ENCODE results near the gene EGR1. TPM values are rescaled to one million over a fixed set of nuclear protein-coding genes. Genes with fewer than 3 reads are reported as not detected.

EGR1 gene
- polyA plus RNA-seq, 1 of the 3 experiments (the other 2 are of a cell fraction) = 48.0 TPM

GRCh38 chr5:138444078-138444773, 21.1 kb upstream of the EGR1 start:
- H3K9ac ChIP-seq = no peak overlapping the region
- H3F3A ChIP-seq (replicated peaks; ENCODE audit: insufficient read depth) = no peaks in the 10 kb centered on the region
- no peaks in the 10 kb centered on the region for H3K36me3 ChIP-seq (replicated peaks in 1 of 2; ENCODE audit: control insufficient read depth in 1 of 2, insufficient read depth in 2 of 2, low read length in 1 of 2)
- no peaks in the 10 kb centered on the region for H4K20me1 ChIP-seq (ENCODE audit: insufficient read depth)
- no peak overlapping the region for H2AFZ ChIP-seq (ENCODE audit: low read depth)
- DNase-seq = no peak
- H3K9me2 ChIP-seq = no peaks in the 10 kb centered on the region
- 91% methylated on average over 4 of the region's 13 CpGs for WGBS (ENCODE audit: low lambda C conversion rate)
- no peak overlapping the region for H3K27ac ChIP-seq (ENCODE audit: low read depth in 2 of 2, low read length in 1 of 2)
- no peaks in the 10 kb centered on the region for H3K9me3 ChIP-seq
- CTCF ChIA-PET = interaction anchor here (1.2 to 1.4 kb wide), 2 partner anchors 60 to 91 kb away, joined by 3 to 4 read pairs; no protein-coding TSS in a partner anchor
- H3K4me2 ChIP-seq = no peak overlapping the region
- POLR2A ChIA-PET = no interaction called here
- H3K4me3 ChIP-seq (ENCODE audit: low read depth in 2 of 2, low read length in 1 of 2) = no peak overlapping the region
- peaks cover 7 to 24% of the 10 kb centered on the region in 2 experiments; a peak in 3 of 4 replicates for H3K4me1 ChIP-seq (ENCODE audit: control insufficient read depth in 1 of 2, insufficient read depth in 2 of 2, low read depth in 1 of 2, low read length in 1 of 2)
- no peaks in the 10 kb centered on the region for H3K27me3 ChIP-seq (ENCODE audit: insufficient read depth)
- H3K79me2 ChIP-seq (ENCODE audit: insufficient read depth) = no peaks in the 10 kb centered on the region; the same call in 1 of the 2 replicates
- TF ChIP-seq MEF2A (IDR thresholded peaks at IDR 0.05; ENCODE audit: borderline replicate concordance, low read depth) (no peak), MAX (IDR thresholded peaks at IDR 0.05; ENCODE audit: low read depth) (no peak), GABPA (IDR thresholded peaks at IDR 0.05; ENCODE audit: low read depth) (no peak), RAD21 (IDR thresholded peaks at IDR 0.05; ENCODE audit: low read length) (no peak), SIN3A (IDR thresholded peaks at IDR 0.05; ENCODE audit: borderline replicate concordance, low read depth, low read length) (no peak), NFIC (IDR thresholded peaks at IDR 0.05; ENCODE audit: borderline replicate concordance) (no peak), USF1 (IDR thresholded peaks at IDR 0.05; ENCODE audit: borderline replicate concordance, low read depth) (no peak), REST (IDR thresholded peaks at IDR 0.05; ENCODE audit: low read depth, low read length) (no peak), EZH2phosphoT487 (IDR thresholded peaks at IDR 0.05; ENCODE audit: borderline replicate concordance, low read depth) (no peak), POLR2AphosphoS5 (IDR thresholded peaks at IDR 0.05; ENCODE audit: low read depth, low read length) (no peak), NRF1 (IDR thresholded peaks at IDR 0.05; ENCODE audit: low read depth, low read length) (no peak), RXRA (IDR thresholded peaks at IDR 0.05; ENCODE audit: borderline replicate concordance, low read depth) (no peak), RFX5 (IDR thresholded peaks at IDR 0.05; ENCODE audit: low read length) (no peak), FOXJ3 (CRISPR knock-in tag; IDR thresholded peaks at IDR 0.05) (no peak)
